HG03520 (cell line): ENCODE measurements around the gene GGACT.
"Not testable (repeated sequence)": the region's sequence is repeated elsewhere in the genome, so short reads cannot be mapped to it uniquely, and the experiment has no call there.

Experiments
- ATAC-seq: cut with Tn5 transposase; IDR thresholded peaks from one replicate; pipeline ENCODE4 v1.9.1; 2021; ENCODE audit warnings: mild to moderate bottlenecking, moderate library complexity; ENCODE audit not compliant: unreplicated experiment

The GGACT gene

GRCh38 chr13:100532090-100532766 lies 56.4 kb downstream of the GGACT start:
- no peak for ATAC-seq

- ATAC-seq: no peak
These were observed 57.8 kb downstream of the GGACT start for GRCh38 chr13:100530671-100531213.

GRCh38 chr13:100529666-100530377 lies 58.8 kb downstream of the GGACT start:
- ATAC-seq: no peak

- ATAC-seq: no peak
These were observed 59.8 kb downstream of the GGACT start for GRCh38 chr13:100528820-100529219.

- ATAC-seq: no peak
These were observed 60.2 kb downstream of the GGACT start for GRCh38 chr13:100528353-100528752.

GRCh38 chr13:100527644-100528043 lies 60.9 kb downstream of the GGACT start:
- ATAC-seq: no peak

GRCh38 chr13:100526318-100527000 lies 62.1 kb downstream of the GGACT start:
- ATAC-seq: no peak

GRCh38 chr13:100525453-100526317 lies 62.9 kb downstream of the GGACT start:
- ATAC-seq: no peak

- ATAC-seq: not testable (repeated sequence)
These were observed 63.9 kb downstream of the GGACT start for GRCh38 chr13:100524688-100525087.

- no peak for ATAC-seq
These were observed 64.6 kb downstream of the GGACT start for GRCh38 chr13:100523981-100524386.

- no peak for ATAC-seq
These were observed 65.2 kb downstream of the GGACT start for GRCh38 chr13:100523411-100523810.

- ATAC-seq: no peak
These were observed 65.8 kb downstream of the GGACT start for GRCh38 chr13:100522618-100523309.

- no peak for ATAC-seq
These were observed 66.6 kb downstream of the GGACT start for GRCh38 chr13:100521851-100522617.

- no peak for ATAC-seq
These were observed 67.4 kb downstream of the GGACT start for GRCh38 chr13:100520936-100521850.

- ATAC-seq: no peak
These were observed 69.0 kb downstream of the GGACT start for GRCh38 chr13:100519626-100520025.

- no peak for ATAC-seq
These were observed 70.1 kb downstream of the GGACT start for GRCh38 chr13:100518394-100519062.

GRCh38 chr13:100517728-100518127 lies 70.9 kb downstream of the GGACT start:
- ATAC-seq: no peak

GRCh38 chr13:100517135-100517534 lies 71.5 kb downstream of the GGACT start:
- no peak for ATAC-seq
